Spleen (tissue), 11 donors: Measurements from ENCODE around the gene UST. TPM values are rescaled to one million over a fixed set of nuclear protein-coding genes. Genes with fewer than 3 reads are reported as not detected.
A peak's percentile ranks its signal among the peaks of the same experiment; 100 is the strongest.

Source experiments
- DNase-seq: peaks from one replicate; pipeline ENCODE4 v3.0.0-alpha.2; 2020
- H3K27ac ChIP-seq, 8 donors: fragments of 200-600 bp; sonication (generic) in 7 of 8; 1 replicate in 4 of 8; 2 replicates in 4 of 8; pipeline versions ENCODE4 v1.5.0 to v1.8.0; 2016 to 2021; ENCODE audit warnings: inconsistent platforms in 4 of 8, mild to moderate bottlenecking in 4 of 8, moderate library complexity in 1 of 8
- H3K27me3 ChIP-seq, 7 donors: fragments of 200-600 bp; sonication (generic) in 6 of 7; replicated peaks in 1 of 7; 1 replicate in 4 of 7; 2 replicates in 3 of 7; pipeline versions ENCODE4 v1.5.0 to v1.8.0; 2016 to 2021; ENCODE audit warnings: inconsistent platforms in 3 of 7, mild to moderate bottlenecking in 1 of 7
- H3K36me3 ChIP-seq, 6 donors: fragments of 200-600 bp; sonication (generic) in 5 of 6; 1 replicate in 4 of 6; 2 replicates in 2 of 6; pipeline versions ENCODE4 v1.5.0 to v1.8.0; 2016 to 2021; ENCODE audit warnings: inconsistent platforms in 2 of 6
- H3K4me1 ChIP-seq, 6 donors: fragments of 200-600 bp; sonication (generic) in 5 of 6; 1 replicate in 3 of 6; 2 replicates in 3 of 6; pipeline versions ENCODE4 v1.5.0 to v1.8.0; 2016 to 2021; ENCODE audit warnings: inconsistent platforms in 3 of 6
- H3K4me3 ChIP-seq, 8 donors: fragments of 200-600 bp; sonication (generic) in 7 of 8; 1 replicate in 4 of 8; 2 replicates in 4 of 8; pipeline versions ENCODE4 v1.5.0 to v1.8.0; 2016 to 2021; ENCODE audit warnings: inconsistent platforms in 4 of 8, mild to moderate bottlenecking in 4 of 8, moderate library complexity in 2 of 8
- H3K9me3 ChIP-seq, 8 donors: fragments of 200-600 bp; sonication (generic) in 7 of 8; 1 replicate in 4 of 8; 2 replicates in 4 of 8; pipeline versions ENCODE4 v1.5.0 to v1.8.0; 2016 to 2021; ENCODE audit warnings: inconsistent platforms in 4 of 8
- POLR2A ChIP-seq, 3 donors: fragments of 450-650 bp; IDR thresholded peaks; one replicate each; pipeline ENCODE4 v1.5.1; 2017; ENCODE audit warnings: antibody characterized with exemption in 3 of 3, mild to moderate bottlenecking in 1 of 3
- POLR2AphosphoS5 ChIP-seq, 3 donors: sonication (generic); formaldehyde crosslinking; IDR thresholded peaks; one replicate each; pipeline ENCODE4 v1.5.1; 2017; ENCODE audit warnings: antibody characterized with exemption in 3 of 3
- WGBS, 5 donors: extraction: QIAGEN DNeasy Blood & Tissue Kit in 3 of 5; methylation state at CpG; one replicate each; pipeline versions ENCODE4 v1.1.5 to v1.1.7; 2013 to 2018; 5-methylcytosine and 5-hydroxymethylcytosine counted together
- intact Hi-C: fragments of 100-400 bp; cut with DNase I; formaldehyde crosslinking; loops from one replicate; pipeline ENCODE4 v1.15.0; 2023; ENCODE audit warnings: low total_unique reads
- polyA plus RNA-seq, 3 donors: library from polyadenylated mRNA; stranded (reverse); fragments of 200-250 nt; gene quantifications; one replicate each; pipeline ENCODE4 v1.2.1, GENCODE V29; 2013
- total RNA-seq, 7 donors: library from RNA; depleted of rRNA in 3 of 7; stranded (reverse); fragments of >200 nt in 3 of 7; fragmentation: NEBNext Ultra II Directional in 4 of 7; extraction: Animal tissue kit (Norgen Biotek cat#: 25700) in 4 of 7; gene quantifications; one replicate each; pipeline versions ENCODE4 v1.1.0 to v1.2.1, GENCODE V29; 2016 to 2021
- TF ChIP-seq, protein P1 (sequence below), 11 experiments: fragments of 200-600 bp in 7 of 11; fragments of 450-650 bp in 4 of 11; sonication (generic) in 4 of 11; IDR thresholded peaks in 8 of 11; conservative IDR thresholded peaks in 3 of 11; 1 replicate in 7 of 11; 2 replicates in 4 of 11; pipeline versions ENCODE4 v1.4.0 to v1.8.0; 2016 to 2021; ENCODE audit warnings: antibody characterized with exemption in 11 of 11, inconsistent platforms in 4 of 11, mild to moderate bottlenecking in 1 of 11
- donor health status: healthy with polysubstance abuse.
- donor health status: DM: no; HTN: no; CAD: no; lungs with moderate emphysema.
- donor health status: DM: no; HTN: no; CAD: no.
- donor health status: Bipolar disorder and iron deficiency.
- donor health status: healthy.
- donor health status: DM: no; HTN: no; CAD: no.
- donor health status: DM: yes; HTN: yes; CAD: no.

Gene UST
- total and polyA plus RNA-seq, 10 donors, result 6.4 to 26.8 (median 14.4) TPM

DNA sequence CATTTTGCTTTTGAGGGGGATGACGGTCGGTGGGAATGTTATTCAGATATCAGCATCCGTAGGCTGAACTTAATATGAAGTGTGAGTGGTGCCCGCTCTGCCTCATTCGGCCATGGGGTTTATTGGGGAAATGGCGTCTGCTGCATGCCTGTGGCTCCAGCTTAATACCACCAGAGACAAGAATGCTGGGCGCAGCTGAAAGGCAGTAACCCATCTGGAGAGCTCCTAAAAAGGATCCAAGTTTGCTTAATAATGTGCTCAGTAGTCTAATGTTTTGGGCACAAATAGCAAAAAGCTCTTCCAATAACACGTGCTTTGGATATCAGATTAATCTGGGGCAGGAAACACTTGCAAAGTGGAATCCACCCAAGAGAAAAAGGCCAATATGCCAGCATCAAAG is 297.7 kb downstream of the UST start:
- intact Hi-C loops, result no loop called here
- H3K27ac ChIP-seq, result no peak overlapping the region
- WGBS, 5 donors, result 83 to 93% (median 89%) methylated on average over 8 of the region's 8 CpGs
- DNase-seq, result no peak
- no peaks in the 10 kb centered on the region for H3K9me3 ChIP-seq
- H3K27me3 ChIP-seq, result no peaks in the 10 kb centered on the region
- peaks cover 0 to 18% (median 0%) of the 10 kb centered on the region in 6 donors for H3K36me3 ChIP-seq
- TF ChIP-seq POLR2AphosphoS5 (IDR thresholded peaks at IDR 0.05), result no peak
- TF ChIP-seq, protein P1, sequence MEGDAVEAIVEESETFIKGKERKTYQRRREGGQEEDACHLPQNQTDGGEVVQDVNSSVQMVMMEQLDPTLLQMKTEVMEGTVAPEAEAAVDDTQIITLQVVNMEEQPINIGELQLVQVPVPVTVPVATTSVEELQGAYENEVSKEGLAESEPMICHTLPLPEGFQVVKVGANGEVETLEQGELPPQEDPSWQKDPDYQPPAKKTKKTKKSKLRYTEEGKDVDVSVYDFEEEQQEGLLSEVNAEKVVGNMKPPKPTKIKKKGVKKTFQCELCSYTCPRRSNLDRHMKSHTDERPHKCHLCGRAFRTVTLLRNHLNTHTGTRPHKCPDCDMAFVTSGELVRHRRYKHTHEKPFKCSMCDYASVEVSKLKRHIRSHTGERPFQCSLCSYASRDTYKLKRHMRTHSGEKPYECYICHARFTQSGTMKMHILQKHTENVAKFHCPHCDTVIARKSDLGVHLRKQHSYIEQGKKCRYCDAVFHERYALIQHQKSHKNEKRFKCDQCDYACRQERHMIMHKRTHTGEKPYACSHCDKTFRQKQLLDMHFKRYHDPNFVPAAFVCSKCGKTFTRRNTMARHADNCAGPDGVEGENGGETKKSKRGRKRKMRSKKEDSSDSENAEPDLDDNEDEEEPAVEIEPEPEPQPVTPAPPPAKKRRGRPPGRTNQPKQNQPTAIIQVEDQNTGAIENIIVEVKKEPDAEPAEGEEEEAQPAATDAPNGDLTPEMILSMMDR (IDR thresholded peaks at IDR 0.05 in 8 of 11, conservative IDR thresholded peaks at IDR 0.05 in 3 of 11), result no peak
- no peak for TF ChIP-seq POLR2A (IDR thresholded peaks at IDR 0.05)
- H3K4me3 ChIP-seq, result no peak overlapping the region
- H3K4me1 ChIP-seq, result peaks cover 11 to 37% (median 27%) of the 10 kb centered on the region in 6 donors

DNA sequence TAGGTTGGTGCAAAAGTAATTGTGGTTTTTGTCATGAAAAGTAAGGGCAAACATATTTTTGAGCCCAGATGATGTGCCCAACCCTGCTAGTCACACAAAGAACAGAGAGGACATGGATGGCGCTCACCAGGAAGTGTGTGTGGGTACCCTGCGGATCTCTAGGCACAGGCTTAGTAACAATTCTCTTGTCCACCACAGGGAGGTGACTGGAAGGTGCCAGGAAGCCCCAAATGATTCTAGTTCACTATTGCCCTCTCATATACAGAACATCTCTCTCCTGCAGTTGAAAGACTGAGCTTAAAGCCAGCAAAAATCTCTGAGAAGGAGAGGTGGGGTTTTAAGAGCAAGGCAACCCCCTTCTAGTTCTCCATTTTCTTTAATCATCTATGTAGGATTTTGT is 298.6 kb downstream of the UST start:
- intact Hi-C loops, result no loop called here
- H3K4me1 ChIP-seq, result peaks cover 11 to 37% (median 27%) of the 10 kb centered on the region in 6 donors
- H3K36me3 ChIP-seq, result peaks cover 0 to 13% (median 0%) of the 10 kb centered on the region in 6 donors
- no peak for DNase-seq
- H3K27ac ChIP-seq, result peak overlapping the region in 4 of 8 donors; percentile 8 to 44 (median 26)
- 53 to 81% (median 67%) methylated on average over 2 of the region's 2 CpGs for WGBS, 5 donors
- no peaks in the 10 kb centered on the region for H3K27me3 ChIP-seq
- TF ChIP-seq POLR2AphosphoS5 (IDR thresholded peaks at IDR 0.05), result no peak
- TF ChIP-seq, protein P1 (IDR thresholded peaks at IDR 0.05 in 8 of 11, conservative IDR thresholded peaks at IDR 0.05 in 3 of 11), result peak in 3 of 11 experiments; percentile 8 to 14 (median 12)
- no peak overlapping the region for H3K4me3 ChIP-seq
- H3K9me3 ChIP-seq, result no peaks in the 10 kb centered on the region

DNA sequence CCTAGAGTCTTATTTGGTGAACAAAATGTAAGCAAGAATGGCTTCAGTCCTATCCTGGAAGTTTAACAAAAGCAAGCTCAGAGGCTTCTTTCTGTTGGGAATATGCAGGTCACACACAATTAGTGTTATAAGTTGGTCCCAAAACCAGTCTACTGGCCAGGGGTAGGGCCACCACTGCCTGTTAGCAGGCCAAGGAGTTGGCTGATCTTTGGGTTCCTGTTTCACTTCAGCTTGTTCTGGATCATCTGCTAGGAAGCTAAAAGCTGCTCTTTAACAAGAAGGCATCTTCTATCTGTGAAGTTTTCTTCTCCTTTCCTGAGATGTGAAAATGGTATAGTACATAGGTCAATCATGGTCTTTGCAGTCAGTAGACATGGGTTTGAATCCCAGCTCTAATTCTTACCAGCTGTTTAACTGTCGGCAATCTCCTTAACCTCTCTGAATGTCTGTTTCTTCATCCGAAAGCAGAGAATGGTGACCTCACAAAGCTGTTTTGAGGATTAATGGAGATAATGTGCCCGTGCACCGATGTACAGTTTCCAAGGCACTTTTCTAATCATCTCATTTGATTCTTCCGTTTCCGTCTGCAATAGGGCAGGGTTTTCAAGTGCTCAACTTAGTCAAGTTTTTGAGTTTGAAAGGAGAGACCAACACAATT is 299.5 kb downstream of the UST start:
- 78 to 92% (median 90%) methylated on average over 6 of the region's 6 CpGs for WGBS, 5 donors
- Histone ChIP-seq H3K4me3 (no peak overlapping the region), H3K4me1 (peaks cover 11 to 37% (median 27%) of the 10 kb centered on the region in 6 donors), H3K9me3 (no peaks in the 10 kb centered on the region), H3K27ac (peak overlapping the region in 6 of 8 donors; percentile 38 to 52 (median 44)), H3K27me3 (no peaks in the 10 kb centered on the region), H3K36me3 (peaks cover 0 to 4% (median 0%) of the 10 kb centered on the region in 6 donors)
- no peak for DNase-seq
- intact Hi-C loops, result no loop called here
- TF ChIP-seq, protein P1 (IDR thresholded peaks at IDR 0.05 in 8 of 11, conservative IDR thresholded peaks at IDR 0.05 in 3 of 11), result no peak
- TF ChIP-seq POLR2A (IDR thresholded peaks at IDR 0.05) (no peak), POLR2AphosphoS5 (IDR thresholded peaks at IDR 0.05) (no peak)

DNA sequence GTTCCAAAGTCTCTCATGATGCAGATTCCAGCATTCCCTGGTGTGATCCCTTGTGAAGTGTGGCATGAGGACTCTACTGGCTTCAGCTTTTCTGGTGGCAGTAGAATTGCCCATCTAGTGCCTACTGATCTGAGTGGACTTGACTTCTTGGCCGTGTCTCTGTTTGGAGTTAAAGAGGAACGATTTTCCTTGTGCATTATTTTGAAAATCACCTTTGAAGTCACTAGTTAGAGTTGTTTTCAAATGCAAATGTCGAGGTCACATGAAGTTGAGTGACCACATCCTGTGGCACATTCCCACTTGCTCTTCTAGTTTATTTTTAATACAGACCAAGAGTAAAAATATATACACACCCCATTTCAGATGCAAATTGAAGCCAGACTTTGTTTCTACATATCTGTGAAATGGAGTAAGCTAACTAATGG is 300.0 kb downstream of the UST start:
- Histone ChIP-seq H3K4me3 (no peak overlapping the region), H3K4me1 (peaks cover 11 to 37% (median 27%) of the 10 kb centered on the region in 6 donors), H3K27me3 (no peaks in the 10 kb centered on the region), H3K27ac (peak overlapping the region in 6 of 8 donors; percentile 38 to 52 (median 44)), H3K9me3 (no peaks in the 10 kb centered on the region), H3K36me3 (no peaks in the 10 kb centered on the region)
- 4 to 19% (median 14%) methylated on average over 3 of the region's 3 CpGs for whole genome bisulfite sequencing, 5 donors
- TF ChIP-seq POLR2A (IDR thresholded peaks at IDR 0.05), result no peak
- no peak for TF ChIP-seq POLR2AphosphoS5 (IDR thresholded peaks at IDR 0.05)
- TF ChIP-seq, protein P1 (IDR thresholded peaks at IDR 0.05 in 8 of 11, conservative IDR thresholded peaks at IDR 0.05 in 3 of 11), result no peak
- intact Hi-C loops, result no loop called here
- DNase-seq, result no peak
